SK-N-SH (cell line): ENCODE measurements around the gene PRR36. TPM values are rescaled to one million over a fixed set of nuclear protein-coding genes. Genes with fewer than 3 reads are reported as not detected.
A peak's percentile ranks its signal among the peaks of the same experiment; 100 is the strongest.

Experiments used
- CTCF ChIA-PET: fragments of 300-600, 350-600 bp; formaldehyde crosslinking; extraction: SDS; loops from one replicate; lab custom pipeline; 2021; lab: Yijun Ruan, JAX
- POLR2A ChIA-PET: fragments of 350-600 bp; sonication (Branson Sonifier 250); formaldehyde crosslinking; extraction: SDS; loops from one replicate; lab custom pipeline; 2020; ENCODE audit warnings: antibody characterized with exemption, inconsistent platforms; lab: Yijun Ruan, JAX
- DNase-seq: peaks from one replicate; pipeline ENCODE4 v3.0.0; 2012
- H2AFZ ChIP-seq: fragments of 200-600 bp; sonication (generic); 2 replicates; pipeline ENCODE4 v1.8.1; 2016; ENCODE audit warnings: antibody characterized with exemption, mild to moderate bottlenecking, low read depth
- H3F3A ChIP-seq: fragments of 200-600 bp; sonication (generic); replicated peaks from 2 replicates; pipeline ENCODE3; 2016; ENCODE audit warnings: antibody characterized with exemption, mild to moderate bottlenecking; ENCODE audit not compliant: insufficient read depth
- H3K27ac ChIP-seq, 2 experiments: fragments of 200-500 bp in 1 of 2; fragments of 200-600 bp in 1 of 2; sonication (Bioruptor generic) in 1 of 2; sonication (generic), shearing (Covaris generic) in 1 of 2; 2 replicates each; pipeline versions ENCODE4 v1.5.1 to v1.6.1; 2014 to 2016; ENCODE audit warnings: low read depth in 2 of 2, inconsistent platforms in 1 of 2, low read length in 1 of 2, mild to moderate bottlenecking in 1 of 2, mixed read lengths in 1 of 2
- H3K27me3 ChIP-seq: fragments of 200-600 bp; sonication (generic), shearing (Covaris generic); 2 replicates; pipeline ENCODE4 v1.6.1; 2016; ENCODE audit warnings: mixed run types; ENCODE audit not compliant: insufficient read depth
- H3K36me3 ChIP-seq, 2 experiments: fragments of 200-500 bp in 1 of 2; fragments of 200-600 bp in 1 of 2; sonication (Bioruptor generic) in 1 of 2; sonication (generic) in 1 of 2; replicated peaks in 1 of 2; 2 replicates each; pipeline versions ENCODE3 to v1.5.1; 2014 to 2016; ENCODE audit warnings: low read length in 1 of 2, mild to moderate bottlenecking in 1 of 2; ENCODE audit not compliant: insufficient read depth in 2 of 2, control insufficient read depth in 1 of 2
- H3K4me1 ChIP-seq, 2 experiments: fragments of 200-500 bp in 1 of 2; fragments of 200-600 bp in 1 of 2; sonication (Bioruptor generic) in 1 of 2; sonication (generic), shearing (Covaris generic) in 1 of 2; 2 replicates each; pipeline versions ENCODE4 v1.5.1 to v1.6.1; 2014 to 2016; ENCODE audit warnings: low read depth in 1 of 2, low read length in 1 of 2, mixed run types in 1 of 2; ENCODE audit not compliant: insufficient read depth in 2 of 2, control insufficient read depth in 1 of 2
- H3K4me2 ChIP-seq: fragments of 200-600 bp; sonication (generic), shearing (Covaris generic); 2 replicates; pipeline ENCODE4 v1.6.1; 2017; ENCODE audit warnings: mixed run types
- H3K4me3 ChIP-seq, 2 experiments: fragments of 200-500 bp in 1 of 2; fragments of 200-600 bp in 1 of 2; sonication (Bioruptor generic) in 1 of 2; sonication (generic), shearing (Covaris generic) in 1 of 2; 2 replicates each; pipeline versions ENCODE4 v1.5.1 to v1.8.1; 2014 to 2016; ENCODE audit warnings: low read depth in 2 of 2, inconsistent platforms in 1 of 2, low read length in 1 of 2, mild to moderate bottlenecking in 1 of 2, mixed read lengths in 1 of 2, moderate library complexity in 1 of 2
- H3K79me2 ChIP-seq: fragments of 200-600 bp; sonication (generic); 2 replicates; pipeline ENCODE4 v1.8.1; 2017; ENCODE audit warnings: mild to moderate bottlenecking; ENCODE audit not compliant: insufficient read depth
- H3K9ac ChIP-seq: fragments of 200-600 bp; sonication (generic); 2 replicates; pipeline ENCODE4 v1.6.1; 2017; ENCODE audit warnings: mixed run types
- H3K9me2 ChIP-seq: fragments of 200-600 bp; sonication (generic); 2 replicates; pipeline ENCODE4 v1.6.1; 2017; ENCODE audit warnings: mixed run types
- H3K9me3 ChIP-seq: fragments of 200-600 bp; sonication (generic); 2 replicates; pipeline ENCODE4 v1.6.1; 2017; ENCODE audit warnings: mixed run types, mild to moderate bottlenecking, moderate library complexity
- H4K20me1 ChIP-seq: fragments of 200-600 bp; sonication (generic); 2 replicates; pipeline ENCODE4 v1.6.1; 2017; ENCODE audit warnings: mild to moderate bottlenecking, mixed run types; ENCODE audit not compliant: insufficient read depth
- EZH2phosphoT487 ChIP-seq: fragments of 200-600 bp; sonication (generic); IDR thresholded peaks from 2 replicates; pipeline ENCODE4 v1.6.1; 2017; ENCODE audit warnings: low read depth, mixed run types, mild to moderate bottlenecking, antibody characterized with exemption, moderate library complexity, borderline replicate concordance
- FOSL2 ChIP-seq: IDR thresholded peaks from 2 replicates; pipeline ENCODE4 v1.4.0; 2012; ENCODE audit warnings: low read depth, mild to moderate bottlenecking, moderate library complexity, borderline replicate concordance
- JUND ChIP-seq: IDR thresholded peaks from 2 replicates; pipeline ENCODE4 v1.4.0; 2012
- NRF1 ChIP-seq: IDR thresholded peaks from 2 replicates; pipeline ENCODE4 v1.6.1; 2012; ENCODE audit warnings: low read depth, mild to moderate bottlenecking, low read length
- RFX5 ChIP-seq: IDR thresholded peaks from 2 replicates; pipeline ENCODE4 v1.6.1; 2012; ENCODE audit warnings: mild to moderate bottlenecking, improper control_type of control experiment, low read length
- WGBS: methylation state at CpG from one replicate; pipeline ENCODE4 v1.1.6; 2017; ENCODE audit warnings: low lambda C conversion rate; 5-methylcytosine and 5-hydroxymethylcytosine counted together
- polyA plus RNA-seq, 3 experiments: library from polyadenylated mRNA; depleted of rRNA; stranded (reverse); fragments of >200 nt; gene quantifications; 2 replicates each; pipeline ENCODE4 v1.2.3, GENCODE V29; 2012
- TF ChIP-seq, protein P1 (sequence below): fragments of 200-600 bp; sonication (generic); IDR thresholded peaks from 2 replicates; pipeline ENCODE4 v1.6.1; 2017; ENCODE audit warnings: antibody characterized with exemption, mild to moderate bottlenecking, moderate library complexity
- TF ChIP-seq, protein P2 (sequence below): IDR thresholded peaks from 2 replicates; pipeline ENCODE4 v1.4.0; 2012; ENCODE audit warnings: low read depth
- TF ChIP-seq, protein P3 (sequence below): IDR thresholded peaks from 2 replicates; pipeline ENCODE4; 2012
- TF ChIP-seq, protein P4 (sequence below): fragments of 150-350 bp; IDR thresholded peaks from 2 replicates; pipeline ENCODE4 v1.6.1; 2016; ENCODE audit warnings: mild to moderate bottlenecking, low read depth, low read length

Gene PRR36
- polyA plus RNA-seq, 1 of the 3 experiments (the other 2 are of a cell fraction), result 0.18 TPM

DNA sequence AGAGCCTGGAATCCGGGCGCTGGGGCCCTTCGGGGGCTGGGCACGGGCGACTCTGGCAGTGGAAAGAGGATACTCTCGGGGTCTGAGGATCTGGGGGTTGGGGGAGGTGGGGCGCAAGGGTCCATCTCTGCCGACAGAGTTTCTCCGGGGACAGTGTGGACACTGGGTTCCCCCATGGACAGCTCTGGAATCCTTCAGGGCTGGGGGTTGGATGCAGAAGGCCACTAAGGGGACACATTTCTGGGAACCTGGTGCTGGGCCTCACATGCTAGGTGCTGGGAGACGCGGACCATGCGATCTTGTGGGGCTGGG is 42.7 kb upstream of the PRR36 start:
- Histone ChIP-seq H3K9me3 (no peaks in the 10 kb centered on the region), H3K36me3 (peaks cover 0 to 17% of the 10 kb centered on the region in 2 experiments), H3K4me2 (0 out of 2 replicates have a peak overlapping the region, but pooled peaks have one; percentile 57), H3F3A (peaks cover 10% of the 10 kb centered on the region), H2AFZ (no peak overlapping the region), H3K9ac (no peak overlapping the region), H3K27ac (no peak overlapping the region), H3K79me2 (peaks cover 10% of the 10 kb centered on the region; the same call in 1 of the 2 replicates), H3K9me2 (no peaks in the 10 kb centered on the region), H4K20me1 (peaks cover 6% of the 10 kb centered on the region), H3K4me1 (peaks cover 8 to 24% of the 10 kb centered on the region in 2 experiments; a peak in 2 of 4 replicates), H3K27me3 (peaks cover 7% of the 10 kb centered on the region; the same call in 1 of the 2 replicates), H3K4me3 (peak overlapping the region; percentile 37 to 43; a peak in 3 of 4 replicates)
- POLR2A ChIA-PET, result interaction anchor here (0.7 to 2.2 kb wide), 5 partner anchors 9 to 55 kb away, joined by 3 to 6 read pairs (median 4); partner anchors contain the start of genes MAP2K7 and PRR36
- 17% methylated on average over 1 of the region's 12 CpGs for WGBS
- CTCF ChIA-PET, result interaction anchor here (1.4 to 5.0 kb wide), 5 partner anchors 13 to 85 kb away, joined by 5 to 36 read pairs (median 26); partner anchors contain the start of genes MAP2K7 and TIMM44
- no peak for TF ChIP-seq RFX5
- no peak for TF ChIP-seq EZH2phosphoT487
- TF ChIP-seq, protein P1, sequence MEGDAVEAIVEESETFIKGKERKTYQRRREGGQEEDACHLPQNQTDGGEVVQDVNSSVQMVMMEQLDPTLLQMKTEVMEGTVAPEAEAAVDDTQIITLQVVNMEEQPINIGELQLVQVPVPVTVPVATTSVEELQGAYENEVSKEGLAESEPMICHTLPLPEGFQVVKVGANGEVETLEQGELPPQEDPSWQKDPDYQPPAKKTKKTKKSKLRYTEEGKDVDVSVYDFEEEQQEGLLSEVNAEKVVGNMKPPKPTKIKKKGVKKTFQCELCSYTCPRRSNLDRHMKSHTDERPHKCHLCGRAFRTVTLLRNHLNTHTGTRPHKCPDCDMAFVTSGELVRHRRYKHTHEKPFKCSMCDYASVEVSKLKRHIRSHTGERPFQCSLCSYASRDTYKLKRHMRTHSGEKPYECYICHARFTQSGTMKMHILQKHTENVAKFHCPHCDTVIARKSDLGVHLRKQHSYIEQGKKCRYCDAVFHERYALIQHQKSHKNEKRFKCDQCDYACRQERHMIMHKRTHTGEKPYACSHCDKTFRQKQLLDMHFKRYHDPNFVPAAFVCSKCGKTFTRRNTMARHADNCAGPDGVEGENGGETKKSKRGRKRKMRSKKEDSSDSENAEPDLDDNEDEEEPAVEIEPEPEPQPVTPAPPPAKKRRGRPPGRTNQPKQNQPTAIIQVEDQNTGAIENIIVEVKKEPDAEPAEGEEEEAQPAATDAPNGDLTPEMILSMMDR, result no peak
- TF ChIP-seq JUND, result no peak
- no peak for DNase-seq

DNA sequence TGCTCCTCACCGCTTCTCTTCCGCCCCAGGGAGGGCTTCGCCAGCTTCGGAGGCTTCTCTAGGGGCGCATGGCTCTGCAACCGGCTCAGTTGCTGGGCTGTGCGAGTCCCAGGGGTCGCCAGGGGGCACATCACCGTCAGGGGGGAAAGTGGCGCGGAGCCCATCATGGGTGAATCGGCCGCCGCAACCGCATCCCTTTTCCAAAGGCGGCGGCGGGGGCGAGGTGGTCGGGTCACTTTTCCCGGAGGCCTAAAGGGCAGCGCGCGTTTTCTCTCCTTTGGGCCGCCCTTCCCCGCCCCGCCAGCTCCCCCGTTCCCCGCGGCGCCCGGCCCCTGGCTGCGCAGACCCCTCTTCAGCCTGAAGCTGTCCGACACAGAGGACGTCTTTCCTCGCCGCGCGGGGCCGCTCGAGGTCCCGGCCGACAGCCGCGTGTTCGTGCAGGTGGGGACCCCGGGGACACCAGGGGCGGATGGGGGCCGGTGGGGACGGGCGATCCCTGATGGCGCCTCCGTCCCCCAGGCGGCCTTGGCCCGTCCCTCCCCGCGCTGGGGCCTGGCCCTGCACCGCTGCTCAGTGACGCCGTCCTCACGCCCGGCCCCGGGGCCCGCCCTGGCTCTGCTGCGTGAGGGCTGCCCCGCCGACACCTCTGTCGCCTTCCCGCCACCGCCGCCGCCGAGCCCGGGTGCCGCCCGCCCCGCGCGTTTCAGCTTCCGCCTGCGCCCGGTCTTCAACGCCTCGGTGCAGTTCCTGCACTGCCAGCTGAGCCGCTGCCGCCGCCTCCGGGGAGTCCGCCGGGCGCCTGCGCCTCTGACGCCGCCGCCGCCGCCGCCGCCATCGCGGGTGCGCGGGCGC is 42.1 kb upstream of the PRR36 start:
- no peaks in the 10 kb centered on the region for H3K9me2 ChIP-seq
- H2AFZ ChIP-seq, result no peak overlapping the region
- TF ChIP-seq RFX5 (no peak), NRF1 (peak; percentile 38), FOSL2 (no peak)
- TF ChIP-seq, protein P2, sequence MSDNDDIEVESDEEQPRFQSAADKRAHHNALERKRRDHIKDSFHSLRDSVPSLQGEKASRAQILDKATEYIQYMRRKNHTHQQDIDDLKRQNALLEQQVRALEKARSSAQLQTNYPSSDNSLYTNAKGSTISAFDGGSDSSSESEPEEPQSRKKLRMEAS, result 0 out of 2 replicates have a peak, but pooled peaks have one; percentile 24
- TF ChIP-seq, protein P3, sequence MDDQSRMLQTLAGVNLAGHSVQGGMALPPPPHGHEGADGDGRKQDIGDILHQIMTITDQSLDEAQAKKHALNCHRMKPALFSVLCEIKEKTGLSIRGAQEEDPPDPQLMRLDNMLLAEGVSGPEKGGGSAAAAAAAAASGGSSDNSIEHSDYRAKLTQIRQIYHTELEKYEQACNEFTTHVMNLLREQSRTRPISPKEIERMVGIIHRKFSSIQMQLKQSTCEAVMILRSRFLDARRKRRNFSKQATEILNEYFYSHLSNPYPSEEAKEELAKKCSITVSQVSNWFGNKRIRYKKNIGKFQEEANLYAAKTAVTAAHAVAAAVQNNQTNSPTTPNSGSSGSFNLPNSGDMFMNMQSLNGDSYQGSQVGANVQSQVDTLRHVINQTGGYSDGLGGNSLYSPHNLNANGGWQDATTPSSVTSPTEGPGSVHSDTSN, result peak; percentile 13; the same call in 1 of the 2 replicates
- TF ChIP-seq, protein P4, sequence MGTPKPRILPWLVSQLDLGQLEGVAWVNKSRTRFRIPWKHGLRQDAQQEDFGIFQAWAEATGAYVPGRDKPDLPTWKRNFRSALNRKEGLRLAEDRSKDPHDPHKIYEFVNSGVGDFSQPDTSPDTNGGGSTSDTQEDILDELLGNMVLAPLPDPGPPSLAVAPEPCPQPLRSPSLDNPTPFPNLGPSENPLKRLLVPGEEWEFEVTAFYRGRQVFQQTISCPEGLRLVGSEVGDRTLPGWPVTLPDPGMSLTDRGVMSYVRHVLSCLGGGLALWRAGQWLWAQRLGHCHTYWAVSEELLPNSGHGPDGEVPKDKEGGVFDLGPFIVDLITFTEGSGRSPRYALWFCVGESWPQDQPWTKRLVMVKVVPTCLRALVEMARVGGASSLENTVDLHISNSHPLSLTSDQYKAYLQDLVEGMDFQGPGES, result no peak
- TF ChIP-seq, all 33 proteins: peak for 3
- no peak overlapping the region for H3K9ac ChIP-seq
- no CpG with 5 or more reads among the region's 104 CpGs for WGBS
- peaks cover 0 to 17% of the 10 kb centered on the region in 2 experiments for H3K36me3 ChIP-seq
- H3K27ac ChIP-seq, result no peak overlapping the region
- DNase-seq, result peak; percentile 68
- H4K20me1 ChIP-seq, result 0 out of 2 replicates have a peak, but pooled peaks cover under 1% of the 10 kb centered on the region
- peaks cover 4% of the 10 kb centered on the region; the same call in 1 of the 2 replicates for H3K79me2 ChIP-seq
- peak overlapping the region; percentile 37 to 43; a peak in 3 of 4 replicates for H3K4me3 ChIP-seq
- peaks cover 2 to 18% of the 10 kb centered on the region in 2 experiments; a peak in 2 of 4 replicates for H3K4me1 ChIP-seq
- peak overlapping the region; percentile 57 for H3K4me2 ChIP-seq
- H3K27me3 ChIP-seq, result peaks cover 7% of the 10 kb centered on the region; the same call in 1 of the 2 replicates
- POLR2A ChIA-PET, result interaction anchor here (0.7 to 2.2 kb wide), 5 partner anchors 8 to 54 kb away, joined by 3 to 6 read pairs (median 4); partner anchors contain the start of genes MAP2K7 and PRR36
- H3F3A ChIP-seq, result peaks cover 10% of the 10 kb centered on the region
- no peaks in the 10 kb centered on the region for H3K9me3 ChIP-seq
- CTCF ChIA-PET, result interaction anchor here (1.4 to 5.0 kb wide), 4 partner anchors 13 to 85 kb away, joined by 5 to 26 read pairs (median 20); partner anchors contain the start of genes MAP2K7 and TIMM44
